Measurements from ENCODE around the gene PCSK2.

Gene PCSK2

DNA sequence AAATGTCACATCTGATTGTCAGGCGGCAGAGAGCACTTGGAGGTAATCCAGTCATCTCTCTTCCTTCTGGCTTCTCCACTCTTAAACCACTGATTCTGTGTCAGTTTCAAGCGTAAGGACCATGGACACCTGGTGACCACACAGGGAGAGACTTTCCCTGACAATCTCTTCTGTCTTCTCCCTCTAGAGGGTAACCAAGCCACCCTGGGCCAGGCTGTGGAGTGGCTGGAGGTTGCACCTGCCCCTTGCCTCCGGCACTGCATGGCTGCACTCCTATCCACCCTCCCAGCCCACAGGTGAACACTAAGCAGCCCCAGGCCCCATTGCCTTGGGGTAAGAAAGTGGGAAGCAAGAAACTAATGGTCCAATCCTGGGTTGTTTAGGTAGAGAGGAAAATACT is 225.6 kb downstream of the PCSK2 start:
- no peak for DNase-seq

DNA sequence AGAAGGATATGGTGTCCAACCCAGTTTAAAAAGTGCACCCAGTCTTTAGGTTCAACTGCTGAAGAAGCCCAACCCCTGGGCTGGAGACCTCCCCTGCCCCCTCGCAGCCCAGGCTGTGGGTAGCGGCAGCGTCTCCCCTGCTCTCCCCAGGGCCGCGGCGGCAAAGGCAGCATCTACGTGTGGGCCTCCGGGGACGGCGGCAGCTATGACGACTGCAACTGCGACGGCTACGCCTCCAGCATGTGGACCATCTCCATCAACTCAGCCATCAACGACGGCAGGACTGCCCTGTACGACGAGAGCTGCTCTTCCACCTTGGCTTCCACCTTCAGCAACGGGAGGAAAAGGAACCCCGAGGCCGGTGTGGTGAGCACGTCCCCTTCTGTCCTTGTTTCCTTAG is 226.8 kb downstream of the PCSK2 start:
- no peak for DNase-seq

DNA sequence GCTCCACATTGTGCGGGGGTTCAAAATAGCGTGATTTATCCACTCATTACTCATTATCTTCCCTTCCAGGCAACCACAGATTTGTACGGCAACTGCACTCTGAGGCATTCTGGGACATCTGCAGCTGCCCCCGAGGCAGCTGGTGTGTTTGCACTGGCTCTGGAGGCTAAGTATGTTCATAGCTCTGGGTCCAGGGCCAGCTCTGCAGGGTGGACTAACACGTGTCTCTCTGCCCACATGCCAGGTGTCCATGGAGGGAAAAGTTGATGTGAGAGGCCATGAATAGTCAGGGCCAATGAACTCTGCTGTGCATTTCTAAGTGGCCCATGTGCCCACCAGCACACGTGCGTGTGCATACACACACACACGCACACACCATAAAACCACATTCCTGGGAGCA is 229.4 kb downstream of the PCSK2 start:
- no peak for DNase-seq

DNA sequence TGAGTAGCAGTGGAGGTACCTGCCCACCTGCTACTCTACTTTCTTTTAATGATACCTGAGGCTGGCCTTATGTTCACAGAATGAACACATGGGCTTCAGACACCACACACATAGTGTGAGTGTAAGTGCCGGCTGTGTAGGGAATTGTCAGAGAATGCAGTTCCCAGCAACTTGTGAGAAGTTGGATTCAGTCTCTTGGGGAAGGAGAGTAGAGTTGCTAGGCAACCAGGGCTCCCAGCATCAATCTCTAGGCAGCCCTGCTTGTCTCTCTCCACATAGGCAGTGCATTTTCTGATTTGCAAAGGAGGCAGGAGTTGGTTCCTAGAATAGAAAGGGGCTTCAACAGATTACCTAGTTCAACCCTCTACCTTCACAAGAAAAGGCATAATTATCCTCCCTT is 230.2 kb downstream of the PCSK2 start:
- no peak for DNase-seq

DNA sequence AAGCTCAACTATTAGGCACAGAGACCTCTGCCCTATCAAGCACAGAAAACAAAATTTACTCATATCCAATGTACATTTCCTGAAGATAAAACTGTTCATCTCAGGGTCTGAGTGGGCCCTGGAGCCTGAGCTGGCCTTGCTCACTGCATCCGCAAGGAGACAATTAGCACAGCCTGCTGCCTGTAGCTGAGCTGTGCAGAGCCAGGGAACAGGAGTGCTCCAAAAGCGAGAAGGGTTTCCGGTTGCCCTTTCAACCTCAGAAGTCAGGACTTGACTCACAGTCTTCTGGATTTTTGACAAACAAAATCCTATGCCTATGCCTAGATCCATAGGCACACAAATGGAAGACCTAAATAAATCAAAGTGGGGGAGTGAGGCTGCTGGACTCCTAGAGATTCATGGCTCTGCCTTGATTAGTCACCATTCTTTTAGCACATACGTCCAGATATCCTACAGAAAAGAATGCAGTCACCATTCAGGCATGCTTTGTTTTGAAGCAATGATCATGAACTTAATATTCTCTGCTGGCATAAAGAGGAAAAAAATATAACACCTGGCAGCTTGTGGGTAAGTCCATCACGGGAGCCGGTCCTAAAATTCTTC is 230.8 kb downstream of the PCSK2 start:
- no peak for DNase-seq

DNA sequence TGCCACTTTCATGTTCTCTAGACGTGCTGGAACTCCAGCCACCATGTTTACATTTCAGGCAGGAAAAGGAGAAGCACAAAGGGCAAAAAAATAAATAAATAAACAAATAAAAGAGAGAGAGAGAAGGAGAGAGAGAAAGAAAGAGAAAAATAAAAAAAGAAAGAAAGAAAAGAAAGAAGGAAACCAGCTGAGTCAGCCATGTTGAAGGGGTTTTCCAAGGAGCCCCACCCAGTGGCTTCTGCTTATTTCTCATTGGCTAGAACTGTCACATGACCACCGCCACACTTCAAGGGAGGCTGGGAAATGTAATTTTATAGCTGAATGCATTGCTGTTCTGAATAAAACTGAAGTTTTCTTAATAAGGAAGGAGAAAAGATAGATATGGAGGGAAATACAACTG is 233.3 kb downstream of the PCSK2 start:
- DNase-seq, result no peak

DNA sequence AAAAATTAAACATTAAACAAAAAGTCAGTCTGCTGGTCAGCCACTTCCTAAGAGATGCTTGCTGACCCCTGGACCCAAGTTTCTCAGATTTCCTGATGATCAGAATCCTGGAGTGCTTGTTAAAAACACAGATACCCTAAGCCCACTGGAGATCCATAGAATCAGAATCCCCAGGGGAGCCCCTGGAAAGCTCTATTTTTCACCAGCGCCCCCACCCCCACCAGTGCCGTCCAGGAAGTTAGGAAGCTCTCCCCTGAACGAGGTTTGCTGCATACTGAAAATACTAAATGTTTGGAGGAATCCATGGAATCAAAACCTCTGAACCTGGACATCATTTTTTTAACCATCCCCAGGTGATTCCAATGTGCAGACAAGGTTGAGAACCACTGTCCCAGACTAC is 235.1 kb downstream of the PCSK2 start:
- DNase-seq, result no peak

DNA sequence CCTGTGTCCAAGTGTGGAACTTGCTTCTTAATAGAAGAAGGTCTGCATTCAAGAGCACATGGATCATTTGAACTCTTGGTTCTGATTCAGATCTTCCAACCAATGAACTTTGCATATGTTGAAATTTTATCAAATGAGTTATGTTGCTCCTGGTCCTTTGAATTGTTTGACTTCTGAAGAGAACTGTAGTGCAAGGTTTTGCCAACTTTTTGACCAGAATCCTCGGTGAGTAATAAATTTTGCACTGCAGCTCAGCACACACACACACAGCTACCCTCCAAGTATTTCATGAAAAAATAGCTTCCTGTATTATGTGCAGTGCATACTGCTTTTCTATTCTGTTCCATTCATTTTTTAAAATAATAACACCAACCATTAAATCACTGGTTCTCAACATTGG is 236.9 kb downstream of the PCSK2 start:
- no peak for DNase-seq

DNA sequence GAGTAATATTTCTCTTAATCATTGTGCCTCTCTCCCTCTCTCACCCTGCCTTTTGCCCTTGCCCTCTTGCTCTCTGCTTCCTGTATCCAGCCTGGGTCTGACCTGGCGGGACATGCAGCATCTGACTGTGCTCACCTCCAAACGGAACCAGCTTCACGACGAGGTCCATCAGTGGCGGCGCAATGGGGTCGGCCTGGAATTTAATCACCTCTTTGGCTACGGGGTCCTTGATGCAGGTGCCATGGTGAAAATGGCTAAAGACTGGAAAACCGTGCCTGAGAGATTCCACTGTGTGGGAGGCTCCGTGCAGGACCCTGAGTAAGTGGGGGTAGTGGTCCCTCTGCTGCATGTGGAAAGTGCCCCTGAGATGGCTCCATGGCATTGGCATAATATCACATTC is 238.4 kb downstream of the PCSK2 start:
- no peak for DNase-seq

DNA sequence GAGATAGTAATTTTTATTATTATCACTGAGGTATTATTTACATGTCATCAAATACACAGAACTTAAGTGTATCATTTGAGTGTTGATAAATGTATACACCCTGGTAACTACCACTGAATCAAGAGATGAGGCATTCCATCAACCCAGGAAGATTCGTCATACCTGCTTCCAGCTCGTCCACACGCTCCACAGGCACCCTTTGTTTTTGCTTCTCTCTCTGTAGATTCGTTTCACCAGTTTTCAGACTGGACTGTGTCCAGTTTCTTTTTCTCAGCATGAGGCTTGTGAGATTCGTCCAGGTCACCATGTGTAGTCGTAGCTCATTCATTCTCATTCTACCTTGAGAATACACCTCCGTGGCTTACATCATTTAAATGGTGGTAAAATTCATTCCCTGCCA is 239.8 kb downstream of the PCSK2 start:
- no peak for DNase-seq

DNA sequence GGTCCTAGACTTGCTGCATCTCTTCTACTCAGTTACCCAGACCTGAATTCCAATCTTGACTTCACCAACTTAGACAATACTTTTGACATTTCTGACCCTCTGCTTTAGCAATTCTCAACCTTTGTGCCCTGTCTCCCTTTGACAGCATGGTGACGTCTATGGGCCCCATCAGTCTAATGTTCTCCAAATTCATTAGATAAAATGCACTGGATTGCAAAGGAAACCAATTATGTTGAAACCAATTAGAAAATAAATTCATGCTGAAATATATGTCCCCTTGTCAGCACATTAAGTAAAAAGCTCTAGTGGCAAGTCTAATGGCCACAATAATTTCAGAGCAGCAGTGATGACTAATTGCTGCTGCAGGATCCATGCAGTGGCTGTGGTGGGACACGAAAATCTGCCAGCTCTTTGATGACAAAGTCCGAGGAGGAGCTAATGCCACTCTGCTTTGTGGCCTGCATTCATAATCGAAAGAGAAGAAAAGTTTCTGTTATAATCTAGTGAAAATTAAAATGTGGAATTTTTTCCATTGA is 240.3 kb downstream of the PCSK2 start:
- no peak for DNase-seq

DNA sequence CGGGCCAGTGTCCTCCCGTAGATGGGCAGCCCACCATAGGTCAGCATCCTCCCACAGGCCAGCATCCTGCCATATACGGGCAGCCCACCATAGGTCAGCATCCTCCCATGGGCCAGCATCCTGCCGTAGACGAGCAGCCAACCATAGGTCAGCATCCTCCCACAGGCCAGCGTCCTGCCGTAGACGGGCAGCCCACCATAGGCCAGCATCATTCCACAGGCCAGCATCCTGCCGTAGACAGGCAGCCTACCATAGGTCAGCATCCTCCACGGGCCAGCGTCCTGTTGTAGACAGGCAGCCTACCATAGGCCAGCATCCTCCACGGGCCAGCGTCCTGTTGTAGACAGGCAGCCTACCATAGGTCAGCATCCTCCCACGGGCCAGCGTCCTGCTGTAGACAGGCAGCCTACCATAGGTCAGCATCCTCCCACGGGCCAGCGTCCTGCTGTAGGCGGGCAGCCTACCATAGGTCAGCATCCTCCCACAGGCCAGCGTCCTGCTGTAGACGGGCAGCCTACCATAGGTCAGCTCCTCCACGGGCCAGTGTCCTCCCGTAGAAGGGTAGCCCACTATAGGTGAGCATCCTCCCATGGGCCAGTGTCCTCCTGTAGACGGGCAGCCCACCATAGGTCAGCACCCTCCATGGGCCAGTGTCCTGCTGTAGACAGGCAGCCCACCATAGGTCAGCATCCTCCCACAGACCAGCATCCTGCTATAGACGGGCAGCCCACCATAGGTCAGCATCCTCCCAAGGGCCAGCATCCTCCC is 241.4 kb downstream of the PCSK2 start:
- DNase-seq, result no peak

DNA sequence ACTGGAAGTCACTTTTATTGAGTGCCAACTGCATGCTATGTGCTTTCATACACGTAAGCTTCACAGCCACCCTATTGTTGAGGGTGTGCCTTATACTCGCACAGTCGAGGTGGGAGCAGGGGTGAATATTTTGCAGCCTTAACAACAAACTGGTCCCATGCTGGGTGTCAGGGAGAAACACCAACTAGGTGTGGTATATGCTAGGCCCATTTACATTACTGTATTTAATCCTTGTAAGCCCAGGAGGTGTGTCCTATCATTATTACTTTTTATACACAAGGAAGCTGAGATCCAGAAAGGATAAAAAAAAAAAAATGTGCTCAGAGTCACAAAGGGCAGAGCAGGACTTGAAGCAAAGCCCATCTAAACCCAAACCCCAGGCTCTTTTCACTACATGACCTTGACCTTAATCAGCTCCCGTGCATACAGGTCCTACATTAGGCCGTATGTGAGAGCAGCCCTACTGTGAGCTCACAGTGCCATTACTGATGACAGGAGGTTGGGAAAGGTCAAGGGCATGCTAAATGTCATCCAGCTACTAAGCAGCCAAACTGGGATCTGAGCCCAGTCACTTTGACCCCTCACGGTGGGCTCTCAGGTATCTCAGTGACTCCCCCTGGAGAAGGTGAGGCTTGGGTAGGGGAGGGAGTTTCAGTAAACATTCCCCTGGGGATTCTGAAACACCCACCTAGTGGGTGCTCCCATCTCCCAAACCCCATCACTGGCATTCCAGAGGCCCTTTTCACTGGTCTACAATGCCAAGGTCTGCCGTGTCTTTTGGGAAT is 242.6 kb downstream of the PCSK2 start:
- no peak for DNase-seq

DNA sequence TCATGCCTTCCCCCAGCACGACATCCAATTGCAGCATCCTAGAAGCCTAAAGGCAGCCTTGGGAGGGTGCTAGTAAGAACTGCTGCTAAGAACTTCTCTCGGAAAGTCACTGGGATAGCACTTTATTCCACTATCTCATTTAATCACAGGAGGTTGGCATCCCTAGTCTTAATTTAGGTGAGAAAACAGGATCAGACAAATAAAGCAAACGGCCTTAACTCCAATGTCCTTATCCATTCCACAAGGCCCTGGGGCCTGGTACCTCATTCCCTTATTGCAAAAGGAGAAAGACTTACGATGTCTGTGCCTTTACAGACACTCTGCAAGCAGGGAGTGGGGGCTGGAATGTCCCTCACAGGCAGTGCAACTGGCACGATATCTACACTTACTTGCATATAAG is 243.7 kb downstream of the PCSK2 start:
- DNase-seq, result no peak

DNA sequence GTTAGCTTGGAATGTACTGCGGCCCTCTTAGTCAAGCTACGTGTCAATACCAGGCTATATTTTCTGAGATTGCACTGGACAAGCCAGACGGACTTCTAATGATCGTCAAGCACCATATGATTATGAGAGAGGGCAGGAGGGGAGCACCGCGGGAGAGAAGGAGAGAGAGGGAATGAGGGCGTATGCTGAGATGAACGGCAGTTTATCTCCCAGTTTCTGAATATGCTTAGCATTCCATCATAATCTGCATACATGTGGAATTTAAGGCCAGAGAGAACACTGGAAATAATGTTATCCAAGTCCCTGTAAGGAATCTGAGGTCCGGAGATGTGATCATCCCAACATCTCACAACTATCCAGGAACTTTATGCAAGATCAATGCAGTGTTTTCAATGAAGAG is 244.1 kb downstream of the PCSK2 start:
- no peak for DNase-seq

DNA sequence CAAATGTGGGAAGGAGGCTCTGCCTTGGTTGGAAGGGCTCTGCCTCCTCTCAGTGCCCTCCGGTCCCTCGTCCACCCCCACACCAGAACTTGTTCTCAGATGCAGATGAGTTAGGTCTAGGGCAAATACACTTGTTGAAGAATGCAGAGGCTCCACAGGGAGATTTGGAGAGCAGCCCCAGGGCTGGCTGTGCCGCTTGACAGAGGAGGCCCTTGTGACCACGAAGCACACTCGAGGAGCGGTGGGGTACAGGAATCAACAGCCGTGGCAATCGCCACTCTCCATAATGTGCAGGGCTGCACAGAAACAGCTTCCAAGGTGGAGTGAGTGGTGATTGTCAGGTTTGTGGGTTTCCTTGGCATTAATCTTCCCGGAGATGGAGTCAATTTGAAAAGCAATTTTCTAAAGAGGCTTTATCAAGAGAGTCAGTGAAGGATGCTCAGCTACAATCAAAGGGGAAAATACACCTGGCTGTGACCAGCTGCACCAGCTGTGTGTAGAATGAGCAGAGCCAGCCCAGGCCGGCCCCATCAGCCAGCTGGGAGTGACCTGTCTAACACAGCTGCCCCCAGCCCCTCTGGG is 244.9 kb downstream of the PCSK2 start:
- DNase-seq, result no peak

DNA sequence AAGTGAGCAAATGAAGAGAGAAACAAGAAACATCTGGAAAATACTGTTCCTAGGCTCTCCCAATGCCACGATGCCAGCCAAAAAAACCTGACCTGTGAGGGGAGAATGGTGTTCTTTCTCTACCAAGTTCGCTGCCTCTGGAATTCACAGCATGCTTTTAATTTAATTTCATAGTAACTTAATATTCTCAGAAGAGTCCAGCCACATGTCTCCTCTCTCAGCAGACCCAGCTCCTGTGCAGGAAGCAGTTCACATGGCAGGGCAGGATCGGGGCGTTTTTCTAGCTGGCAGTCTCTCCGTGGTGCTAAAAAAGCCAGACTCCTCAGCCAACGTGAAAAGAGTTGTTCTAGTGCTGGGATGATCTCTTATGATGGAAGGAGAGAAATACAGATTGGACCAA is 246.8 kb downstream of the PCSK2 start:
- DNase-seq, result no peak

DNA sequence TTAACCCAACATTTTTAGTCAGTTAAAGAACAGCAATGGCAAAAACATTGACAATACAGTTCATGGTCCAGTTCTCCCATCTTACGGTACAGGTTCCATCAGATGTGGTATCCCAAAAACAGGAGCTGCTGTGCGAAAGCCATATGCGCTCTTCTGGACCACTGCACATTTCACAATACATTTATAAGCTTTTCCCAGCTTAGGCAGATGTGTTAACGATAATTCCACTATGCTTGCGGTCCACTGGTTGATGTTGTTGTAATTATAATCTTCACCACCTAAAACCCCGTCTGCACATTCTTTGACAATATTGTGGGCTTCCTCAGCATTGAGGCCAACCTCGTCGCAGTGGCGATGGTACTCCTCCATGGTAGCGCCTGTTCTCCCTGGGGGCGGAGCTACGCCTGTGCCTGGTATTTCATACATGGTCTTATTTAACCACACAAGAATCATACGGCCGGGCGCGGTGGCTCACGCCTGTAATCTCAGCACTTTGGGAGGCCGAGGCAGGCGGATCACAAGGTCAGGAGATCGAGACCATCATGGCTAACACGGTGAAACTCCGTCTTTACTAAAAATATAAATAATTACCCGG is 252.3 kb downstream of the PCSK2 start:
- DNase-seq, result no peak

DNA sequence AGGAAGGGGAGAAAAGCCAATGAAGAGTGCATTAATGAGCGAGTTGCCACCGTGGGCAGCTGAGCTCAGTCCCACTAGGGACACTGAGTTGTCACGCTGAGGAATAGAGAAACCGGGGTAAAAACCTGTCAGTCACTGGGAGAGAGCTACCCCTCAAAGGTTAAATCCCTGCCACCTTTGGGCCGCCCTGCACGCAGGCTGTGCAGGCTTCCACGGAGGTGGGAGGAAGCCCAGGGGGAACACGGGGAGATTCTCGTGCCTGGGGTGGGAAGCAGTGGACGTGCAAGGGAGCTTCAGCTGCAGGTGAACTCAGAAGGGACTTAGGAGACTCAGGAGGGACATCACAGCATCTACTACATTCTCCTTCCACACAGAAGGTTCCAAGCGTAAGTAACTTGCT is 253.9 kb downstream of the PCSK2 start:
- no peak for DNase-seq

DNA sequence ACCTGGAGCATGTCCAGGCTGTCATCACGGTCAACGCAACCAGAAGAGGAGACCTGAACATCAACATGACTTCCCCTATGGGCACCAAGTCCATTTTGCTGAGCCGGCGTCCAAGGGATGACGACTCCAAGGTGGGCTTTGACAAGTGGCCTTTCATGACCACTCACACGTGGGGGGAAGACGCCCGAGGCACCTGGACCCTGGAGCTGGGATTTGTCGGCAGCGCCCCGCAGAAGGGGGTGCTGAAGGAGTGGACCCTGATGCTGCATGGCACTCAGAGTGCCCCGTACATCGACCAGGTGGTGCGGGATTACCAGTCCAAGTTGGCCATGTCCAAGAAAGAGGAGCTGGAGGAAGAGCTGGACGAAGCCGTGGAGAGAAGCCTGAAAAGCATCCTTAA is 254.8 kb downstream of the PCSK2 start:
- DNase-seq, result no peak

DNA sequence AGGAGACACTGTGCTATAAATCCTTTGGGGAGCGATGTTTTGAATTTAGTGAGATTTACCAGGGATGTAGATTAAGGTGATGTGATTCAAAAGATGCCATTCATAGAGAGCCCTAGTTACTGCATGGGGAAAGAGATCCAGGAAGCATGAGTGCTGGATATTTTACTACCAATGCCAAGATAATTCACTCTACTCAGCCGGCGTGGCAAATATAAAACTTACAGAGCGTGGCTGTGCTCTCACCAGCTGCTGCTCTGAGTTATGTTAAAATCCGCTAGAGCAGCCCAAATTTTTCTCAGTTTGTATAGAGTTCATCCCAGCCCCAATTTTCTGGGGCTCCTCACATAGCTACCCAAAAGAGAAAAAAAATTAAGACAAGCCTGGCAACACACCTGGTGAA is 255.7 kb downstream of the PCSK2 start:
- DNase-seq, result no peak

DNA sequence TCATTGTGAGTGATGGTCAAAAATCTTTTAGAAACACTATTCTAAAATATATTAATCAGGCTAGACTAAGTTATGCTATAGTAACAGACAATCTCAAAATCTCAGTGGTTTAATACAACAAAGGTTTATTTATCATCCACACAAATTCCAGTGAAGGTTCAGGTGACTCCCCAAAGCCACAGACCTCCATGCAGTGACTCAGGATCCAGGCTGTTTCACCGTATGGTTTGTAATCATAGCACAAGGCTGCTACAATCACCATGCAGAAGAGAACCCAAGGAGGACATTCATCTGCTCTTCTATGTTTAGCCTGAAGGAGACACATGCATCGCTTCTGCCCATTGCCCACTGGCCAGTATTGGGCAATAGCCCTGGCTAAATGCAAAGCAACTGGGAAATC is 258.2 kb downstream of the PCSK2 start:
- no peak for DNase-seq

DNA sequence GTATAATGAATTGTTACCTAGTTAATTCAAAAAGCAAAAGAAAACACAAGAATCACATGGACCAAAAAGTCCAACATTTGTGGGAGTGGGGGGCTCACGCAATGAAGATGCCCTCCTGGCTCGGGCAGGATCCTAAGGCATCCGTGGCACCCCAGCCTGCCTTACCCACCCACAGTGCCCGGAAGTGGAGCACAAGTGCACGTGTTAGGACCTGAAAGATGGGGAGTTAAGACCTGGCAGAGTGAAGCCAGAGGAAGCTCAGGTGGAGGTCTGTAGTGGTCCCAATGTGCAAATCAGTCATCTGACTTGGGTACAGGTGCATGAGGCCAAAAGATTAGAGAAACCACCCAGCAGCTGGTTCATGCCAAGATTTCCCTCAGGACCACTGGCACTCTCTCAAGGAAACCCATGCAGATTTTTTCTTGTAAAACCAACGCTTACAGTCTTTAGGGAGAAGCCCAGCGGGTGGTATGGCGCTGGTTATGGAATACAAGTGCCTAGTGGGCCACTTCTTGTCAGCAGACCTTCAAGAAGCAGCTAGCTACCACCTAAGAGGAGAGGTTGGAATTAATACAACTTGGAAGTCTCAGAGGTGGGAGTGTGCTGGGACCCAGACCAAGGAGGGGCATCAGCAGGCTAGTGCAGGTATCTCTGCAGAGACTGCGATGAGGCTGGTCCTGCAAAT is 262.2 kb downstream of the PCSK2 start:
- DNase-seq, result no peak
